HG03432 (cell line): ENCODE measurements around the gene POU3F3.

Experiments used
- ATAC-seq: cut with Tn5 transposase; IDR thresholded peaks from one replicate; pipeline ENCODE4 v1.9.1; 2021; ENCODE audit warnings: mild to moderate bottlenecking, moderate library complexity; ENCODE audit not compliant: unreplicated experiment

Gene POU3F3

GRCh38 chr2:104859766-104860450, 6.0 kb downstream of the POU3F3 start:
- no peak for ATAC-seq

DNA sequence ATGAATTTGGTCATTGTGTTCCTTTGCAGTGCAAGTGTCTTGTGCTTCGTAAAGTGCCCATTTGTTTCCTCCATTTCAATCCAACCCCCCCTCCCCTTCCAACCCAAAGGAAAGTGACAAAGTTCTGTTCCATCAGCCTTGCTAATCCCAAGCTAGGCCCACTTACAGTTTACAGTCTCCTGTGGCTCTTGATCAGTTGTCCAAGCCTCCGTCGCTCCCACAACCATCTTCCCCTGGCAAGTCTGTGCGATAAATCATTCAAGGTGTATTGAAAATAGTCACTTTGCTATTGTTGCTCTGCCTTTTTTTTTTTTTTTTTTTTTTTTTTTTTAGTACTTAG, 6.5 kb downstream of the POU3F3 start:
- no peak for ATAC-seq

DNA sequence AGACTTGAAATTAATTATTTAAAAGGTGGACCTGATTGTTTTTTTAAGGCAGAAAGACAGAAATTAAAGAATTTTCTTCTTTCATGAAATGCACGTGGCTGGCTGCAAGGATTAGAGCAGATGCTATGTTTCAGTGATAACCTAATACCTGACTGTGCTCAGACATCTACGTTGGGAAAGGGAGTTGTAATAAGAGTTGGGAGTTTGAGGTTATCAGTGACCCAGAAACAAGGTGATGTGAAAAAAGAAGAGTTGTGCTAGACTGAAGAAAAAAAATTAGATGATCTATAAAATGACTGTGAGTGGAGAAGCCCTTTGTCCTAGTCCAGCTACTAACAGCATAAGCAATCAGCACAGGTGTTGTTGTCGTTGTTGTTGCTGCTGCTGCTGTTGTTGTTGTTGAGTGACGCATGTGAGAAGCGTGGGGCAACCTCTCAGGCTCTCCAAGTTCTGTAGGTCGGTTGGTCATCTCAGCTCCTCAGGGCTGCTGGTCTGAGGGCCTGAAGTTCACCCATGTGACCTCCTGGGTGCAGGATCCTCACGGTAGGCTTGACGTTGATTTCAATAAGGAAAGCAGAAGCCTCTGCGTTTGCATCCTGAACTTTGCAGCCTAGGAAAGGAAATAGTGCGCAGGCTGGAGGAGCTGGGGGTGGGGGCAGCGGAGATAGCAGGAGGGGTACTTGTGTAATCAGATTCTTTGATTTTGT, 7.6 kb downstream of the POU3F3 start:
- ATAC-seq, result no peak

DNA sequence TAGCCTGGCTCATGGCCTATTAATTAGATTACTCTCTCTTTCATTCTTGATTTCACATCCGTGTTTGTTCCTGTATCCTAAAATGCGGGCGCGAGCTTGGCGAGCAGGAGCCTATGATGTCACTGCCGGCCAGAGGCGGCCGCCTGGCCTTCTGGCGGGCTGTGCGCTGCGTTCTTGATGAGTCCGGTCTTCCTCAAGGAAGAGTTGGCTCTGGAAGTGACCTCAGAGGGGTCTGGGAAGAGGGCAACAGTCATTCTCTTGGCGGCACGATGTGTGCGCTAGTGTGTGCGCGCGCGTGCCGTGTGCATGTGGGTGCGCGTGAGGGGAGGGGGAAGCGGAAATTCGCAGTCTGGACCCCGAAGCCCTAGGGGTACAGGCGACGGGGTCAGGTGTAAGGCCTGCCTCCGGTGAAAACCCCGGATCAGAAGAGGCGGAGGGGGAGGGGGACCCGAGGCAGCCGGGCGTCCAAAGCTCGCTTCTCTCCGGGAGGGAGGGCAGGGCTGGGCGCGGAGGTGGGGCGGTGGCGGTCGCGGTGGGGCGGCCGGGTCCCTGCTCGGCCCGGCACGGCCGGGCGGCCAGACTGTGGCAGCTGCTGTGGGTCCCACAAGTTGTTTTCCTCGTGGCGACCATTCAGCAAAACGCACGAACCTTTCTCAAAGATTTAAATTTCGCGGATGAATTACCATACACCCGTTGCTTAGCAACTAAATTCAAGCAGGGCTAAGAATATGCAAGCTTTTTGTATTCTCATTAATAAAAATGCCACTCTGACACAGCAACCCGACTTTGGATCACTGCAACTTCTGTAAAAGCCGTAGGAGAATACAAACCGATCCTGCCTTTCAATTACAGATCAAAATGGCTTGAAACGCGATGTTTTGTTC, 8.4 kb downstream of the POU3F3 start:
- ATAC-seq, result no peak

GRCh38 chr2:104863146-104863467, 9.2 kb downstream of the POU3F3 start:
- no peak for ATAC-seq

DNA sequence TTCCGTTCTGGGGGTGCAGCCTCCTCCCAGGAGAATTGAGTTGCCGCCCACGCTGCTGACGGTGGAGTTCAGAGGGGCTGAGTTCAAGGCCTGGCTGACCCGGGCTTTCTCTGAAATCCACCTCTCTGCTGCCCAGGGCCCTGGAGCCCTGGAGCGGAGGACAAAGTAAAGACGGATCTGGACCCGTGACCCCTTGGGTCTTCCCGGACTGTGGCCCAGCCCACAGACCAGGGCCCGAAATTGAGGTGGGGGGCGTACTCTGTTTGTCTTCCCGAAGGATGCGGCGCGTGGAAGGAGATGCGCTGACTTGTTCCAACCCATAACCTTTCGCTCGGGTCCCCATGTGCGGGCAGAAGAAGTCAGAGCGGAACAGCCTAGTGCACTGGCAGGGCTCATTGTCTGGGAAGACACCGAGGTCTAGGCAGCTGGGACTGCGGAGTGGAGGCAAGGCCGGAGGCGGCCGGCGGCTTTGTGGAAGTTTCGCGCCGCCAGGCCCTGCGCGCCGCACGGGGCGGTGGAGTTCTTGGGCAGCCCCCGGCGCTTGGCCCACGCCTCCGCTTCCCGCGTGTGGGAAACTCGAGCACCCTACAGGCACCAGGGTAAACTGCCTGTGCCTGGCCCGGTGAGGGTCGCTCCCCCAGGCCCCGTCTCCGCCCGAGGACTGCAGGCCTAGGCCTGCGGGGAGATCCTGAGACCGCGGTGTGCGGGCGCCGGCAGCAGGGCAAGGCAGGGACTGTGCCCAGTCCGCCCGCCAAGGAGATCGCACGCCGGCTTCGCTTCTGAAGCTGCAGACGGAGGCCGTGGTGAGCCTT, 9.8 kb downstream of the POU3F3 start:
- no peak for ATAC-seq

- no peak for ATAC-seq
These were observed 10.6 kb downstream of the POU3F3 start for GRCh38 chr2:104864280-104865095.

GRCh38 chr2:104865096-104865470, 11.2 kb downstream of the POU3F3 start:
- no peak for ATAC-seq

GRCh38 chr2:104866122-104866864, 12.4 kb downstream of the POU3F3 start:
- ATAC-seq, result no peak

DNA sequence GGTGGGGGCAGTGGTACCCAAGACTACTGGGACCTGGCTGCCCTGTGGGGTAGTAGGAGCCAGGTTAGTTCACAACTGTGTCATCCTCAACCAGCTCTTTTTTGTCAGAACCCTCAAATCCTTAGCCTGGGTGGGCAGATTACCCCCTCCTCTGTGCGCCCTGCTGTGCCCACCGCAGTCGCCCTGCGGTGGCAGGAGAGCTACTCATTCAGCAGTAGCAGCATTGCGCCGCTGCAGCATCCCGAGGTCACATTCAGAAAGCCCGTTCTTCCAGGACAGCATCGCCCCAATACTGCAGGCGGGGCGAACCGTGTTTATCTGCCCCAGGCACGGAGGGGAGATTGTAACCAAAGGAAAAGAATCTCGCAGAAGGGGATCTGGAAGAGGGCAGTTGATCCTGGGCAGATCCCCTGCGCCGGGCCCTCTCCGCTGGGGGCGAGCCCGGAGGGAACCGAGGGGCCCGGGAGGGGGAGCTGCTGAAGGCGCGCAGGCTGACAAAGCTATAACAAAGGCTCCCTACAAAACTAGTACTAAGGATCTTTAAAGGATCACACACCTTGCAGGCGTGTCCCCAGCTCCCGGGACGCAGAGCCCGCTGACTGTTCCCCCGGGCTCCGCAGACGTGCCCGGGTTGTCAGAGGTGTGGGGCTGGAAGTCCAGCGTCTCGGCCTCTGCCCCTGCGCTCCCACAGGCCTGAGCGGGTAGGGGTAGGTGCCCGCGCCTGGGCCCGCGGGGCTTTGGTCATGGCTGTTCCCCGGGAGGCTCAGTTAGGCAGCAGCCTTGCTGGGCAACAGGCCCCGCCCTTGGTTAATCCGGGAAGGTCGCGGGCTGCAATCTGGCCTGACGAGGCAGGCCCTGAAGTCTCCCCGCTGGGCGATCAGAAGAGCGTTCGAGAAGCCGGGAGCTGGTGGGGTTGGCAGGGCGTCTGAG, 13.2 kb downstream of the POU3F3 start:
- no peak for ATAC-seq

DNA sequence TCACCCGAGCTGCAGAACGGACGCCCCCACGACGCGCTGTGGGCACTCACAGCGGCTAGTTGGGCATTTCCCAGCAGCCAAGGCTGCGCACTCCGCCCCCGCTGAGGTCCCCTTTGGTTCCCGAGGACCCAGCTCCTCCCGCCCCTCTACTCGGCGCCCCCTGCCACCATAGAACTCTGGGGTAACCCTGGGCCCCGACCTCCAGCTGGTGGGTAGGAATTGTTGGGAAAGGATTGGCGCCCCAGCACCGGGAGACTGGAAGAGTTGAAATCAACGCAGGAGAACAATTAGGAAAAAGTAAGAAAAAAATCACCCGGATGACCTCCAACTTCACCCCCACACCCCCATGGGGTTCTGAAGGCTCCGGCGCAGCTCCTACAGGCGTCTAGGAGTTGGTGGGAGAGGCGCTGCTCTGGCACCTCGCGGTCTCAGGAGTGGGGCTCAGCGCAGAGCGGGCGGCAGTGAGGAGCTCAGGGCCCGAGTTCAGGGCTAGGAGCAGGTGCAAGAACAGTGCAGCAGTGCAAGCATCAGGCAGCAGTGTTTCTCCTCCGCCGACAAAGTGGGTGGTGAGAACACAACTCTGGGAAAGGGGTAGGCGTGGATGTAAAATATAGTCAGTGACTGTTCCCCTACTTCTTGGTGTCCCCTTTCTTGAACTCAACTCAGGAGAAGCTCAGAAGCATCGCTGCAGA, 14.0 kb downstream of the POU3F3 start:
- no peak for ATAC-seq

DNA sequence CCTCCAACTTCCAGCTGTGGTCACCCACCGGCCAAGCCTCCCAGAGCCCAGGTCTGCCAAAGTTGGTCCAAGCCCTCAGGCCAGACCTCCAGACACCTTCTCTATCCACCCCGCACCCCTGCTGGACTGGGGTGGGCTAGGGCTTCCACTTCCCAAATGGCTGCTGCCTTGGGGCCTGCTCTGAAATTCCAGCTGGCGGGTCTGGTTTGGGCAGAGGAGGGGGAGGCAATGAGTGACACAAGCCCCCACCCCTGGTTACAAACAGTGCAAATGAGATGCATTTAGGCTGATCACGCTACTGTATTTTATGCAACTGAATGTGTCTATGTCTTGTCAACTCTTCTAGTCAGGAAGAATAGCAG, 14.6 kb downstream of the POU3F3 start:
- ATAC-seq, result no peak

DNA sequence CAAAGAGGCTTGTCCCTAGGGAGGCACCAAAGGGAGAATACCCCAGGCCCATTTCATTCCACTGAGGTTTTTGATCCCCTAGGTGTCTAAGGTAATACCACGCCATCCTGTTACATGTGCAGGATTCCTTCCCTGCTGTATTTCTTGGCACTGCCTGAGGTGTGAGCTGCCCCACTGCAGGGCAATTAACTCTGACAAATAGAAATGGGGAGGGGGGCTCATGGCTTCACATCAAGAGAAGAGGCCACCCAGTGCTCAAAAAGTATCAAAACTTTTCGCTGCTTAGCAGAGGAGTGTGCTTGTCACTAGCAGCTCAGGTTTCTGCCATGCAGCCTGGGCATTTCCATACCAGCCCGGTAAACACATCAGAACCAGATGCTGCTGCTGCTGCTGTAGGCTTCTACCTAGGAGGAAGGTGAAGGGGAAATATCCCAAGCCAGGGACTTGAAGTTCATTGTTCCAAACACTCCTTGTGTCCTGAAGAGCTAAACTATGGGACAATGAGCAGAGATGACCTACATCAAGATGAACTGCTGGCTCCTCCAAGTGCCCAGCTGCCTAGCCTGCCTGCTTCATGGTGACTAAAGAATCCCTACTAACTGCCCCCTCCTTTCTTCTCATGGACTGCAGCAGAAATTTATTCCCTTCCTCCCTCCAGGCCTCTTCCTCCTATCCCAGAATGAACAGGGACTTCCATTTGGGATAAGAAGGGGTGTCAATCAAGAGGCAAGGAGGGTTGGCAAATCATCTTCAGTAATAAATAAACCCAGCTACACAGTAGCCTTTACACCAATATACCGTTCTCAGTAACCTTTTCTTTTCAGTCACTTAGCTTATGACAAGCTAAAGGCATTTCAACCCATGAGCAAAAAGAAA, 16.4 kb downstream of the POU3F3 start:
- no peak for ATAC-seq

DNA sequence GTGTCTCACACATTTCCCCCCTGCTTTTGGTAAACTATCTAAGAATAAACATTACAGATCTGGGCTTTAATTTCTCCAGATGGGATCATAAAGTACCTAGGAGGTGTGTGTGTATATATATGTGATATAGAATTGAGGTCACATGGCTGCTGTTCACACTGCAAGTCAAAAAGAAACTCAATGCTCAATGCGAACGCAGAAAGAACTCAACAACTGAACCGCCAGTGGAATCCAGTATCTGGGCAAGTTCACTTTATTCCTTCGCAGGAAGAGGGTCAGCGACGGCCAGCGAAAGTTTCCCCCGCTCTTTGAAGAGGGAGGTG, 17.7 kb downstream of the POU3F3 start:
- no peak for ATAC-seq

DNA sequence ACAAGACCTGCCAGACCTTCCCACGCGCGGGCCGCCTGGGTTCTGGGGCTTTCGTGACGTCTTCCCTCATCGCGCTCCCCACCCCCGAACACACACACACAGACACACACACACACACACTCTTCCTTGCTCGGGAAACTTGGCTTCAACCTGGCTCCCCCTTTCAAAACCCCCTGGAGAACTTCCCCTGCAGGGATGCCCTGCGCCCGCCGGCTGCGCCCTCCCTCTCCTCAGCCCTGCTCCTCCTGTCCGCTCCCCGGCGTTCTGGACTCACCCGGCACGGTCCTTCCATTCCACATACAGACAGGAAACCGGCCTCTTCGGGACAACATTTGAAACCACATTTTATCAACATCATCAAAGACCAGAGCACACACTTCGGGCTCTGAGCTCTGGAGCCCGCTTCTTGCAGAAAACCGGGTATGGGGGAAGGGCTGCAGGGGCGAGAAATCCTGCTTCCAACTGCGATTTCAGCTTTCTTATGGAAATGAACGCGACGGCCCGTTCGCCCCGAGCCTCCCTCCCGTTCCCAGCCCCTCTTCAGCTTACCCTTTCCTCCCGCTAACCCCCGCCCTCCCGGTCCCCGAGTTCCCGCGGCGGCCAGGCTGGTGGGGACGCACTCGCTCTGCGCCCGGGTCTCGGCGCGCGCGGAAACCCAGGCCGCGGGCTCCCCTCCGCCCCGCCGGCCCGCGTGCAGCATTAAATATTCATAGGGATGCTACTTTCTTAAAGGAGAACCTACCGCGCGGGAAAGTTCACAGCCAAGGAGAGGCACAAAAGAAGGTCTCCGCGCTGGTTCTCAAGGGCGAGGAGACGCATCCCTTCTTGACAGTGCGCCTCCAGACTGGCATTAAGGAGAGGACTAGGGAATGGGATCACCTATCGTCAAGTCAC, 18.3 kb downstream of the POU3F3 start:
- no peak for ATAC-seq
